Measurements from ENCODE around the gene LMAN1L.
A peak's percentile ranks its signal among the peaks of the same experiment; 100 is the strongest.

Gene LMAN1L

DNA sequence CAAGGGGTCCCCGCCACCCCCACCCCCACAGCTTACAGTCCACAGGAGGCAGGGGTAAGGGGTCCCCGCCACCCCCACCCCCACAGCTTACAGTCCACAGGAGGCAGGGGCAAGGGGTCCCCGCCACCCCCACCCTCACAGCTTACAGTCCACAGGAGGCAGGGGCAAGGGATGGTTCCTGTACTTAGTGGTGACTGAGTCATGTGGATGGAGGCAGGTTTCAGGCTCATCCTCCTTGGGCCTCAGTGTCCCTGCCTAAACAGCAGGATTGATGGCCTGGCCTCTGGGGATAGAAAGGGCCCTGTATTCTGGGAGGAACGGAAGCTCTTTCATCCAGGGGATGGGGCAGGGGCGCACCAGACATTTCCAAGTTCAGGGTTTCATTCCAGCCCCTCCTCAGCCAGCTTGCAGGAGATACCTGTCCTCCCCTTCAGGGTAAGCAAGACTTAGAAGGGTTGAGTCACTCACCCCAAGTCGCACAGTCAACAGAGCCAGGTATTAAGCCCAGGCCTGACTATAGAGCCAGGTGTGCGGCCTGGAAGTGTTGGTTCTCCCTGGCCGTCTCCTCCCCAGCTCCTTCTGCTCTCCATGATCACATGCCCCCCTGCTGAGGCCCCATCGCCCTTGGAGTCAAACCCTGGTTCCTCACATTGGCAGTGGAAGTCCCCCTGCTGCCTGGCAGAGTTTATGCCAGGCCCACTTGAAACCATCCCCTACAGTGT is 18.2 kb upstream of the LMAN1L start:
- no peak for DNase-seq (ENCODE audit: low read depth, low spot score)

DNA sequence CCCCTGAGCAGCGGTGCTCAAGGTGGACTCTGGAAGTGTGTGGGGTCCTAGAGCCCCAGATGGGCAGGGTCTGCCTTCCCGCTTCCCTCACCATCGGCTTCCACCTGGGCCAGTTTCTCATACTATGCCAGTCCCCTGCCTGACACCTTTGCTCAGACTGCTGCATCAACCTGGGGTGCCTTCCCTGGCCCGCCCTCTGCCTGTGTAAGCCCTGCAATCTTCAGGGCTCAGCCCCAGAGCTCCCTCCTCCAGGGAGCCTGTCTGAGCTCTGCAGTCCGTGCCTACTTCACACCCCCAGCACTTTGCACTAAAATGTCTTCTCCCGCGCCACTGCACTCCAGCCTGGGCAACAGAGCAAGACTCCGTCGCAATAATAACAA is 17.7 kb upstream of the LMAN1L start:
- DNase-seq (ENCODE audit: low read depth, low spot score), result no peak

DNA sequence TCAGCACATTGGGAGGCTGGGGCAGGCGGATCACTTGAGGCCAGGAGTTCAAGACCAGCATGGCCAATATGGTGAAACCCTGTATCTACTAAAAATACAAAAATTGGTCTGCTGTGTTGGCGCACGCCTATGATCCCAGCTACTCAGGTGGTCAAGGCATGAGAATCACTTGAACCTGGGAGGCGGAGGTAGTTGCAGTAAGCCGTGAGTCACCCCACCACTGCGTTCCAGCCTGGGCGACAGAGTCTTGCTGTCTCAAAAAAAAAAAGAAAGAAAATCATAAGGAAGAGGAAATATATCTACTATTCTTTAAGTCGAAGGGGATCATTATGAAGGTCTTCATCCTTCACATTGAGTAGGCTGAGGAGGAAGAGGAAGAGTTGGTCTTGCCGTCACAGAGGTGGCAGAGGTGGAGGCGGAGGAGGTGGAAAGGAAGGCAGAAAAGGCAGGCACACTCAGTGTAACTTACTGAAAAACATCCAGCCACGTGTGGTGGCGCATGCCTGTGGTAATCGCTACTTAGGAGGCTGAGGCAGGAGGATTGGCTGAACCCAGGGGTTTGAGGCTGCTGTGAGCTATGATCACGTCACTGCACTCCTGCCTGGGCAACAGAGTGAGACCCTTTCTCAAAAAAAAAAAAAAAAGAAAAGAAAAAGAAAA is 16.5 kb upstream of the LMAN1L start:
- no peak for DNase-seq (ENCODE audit: low read depth, low spot score)

DNA sequence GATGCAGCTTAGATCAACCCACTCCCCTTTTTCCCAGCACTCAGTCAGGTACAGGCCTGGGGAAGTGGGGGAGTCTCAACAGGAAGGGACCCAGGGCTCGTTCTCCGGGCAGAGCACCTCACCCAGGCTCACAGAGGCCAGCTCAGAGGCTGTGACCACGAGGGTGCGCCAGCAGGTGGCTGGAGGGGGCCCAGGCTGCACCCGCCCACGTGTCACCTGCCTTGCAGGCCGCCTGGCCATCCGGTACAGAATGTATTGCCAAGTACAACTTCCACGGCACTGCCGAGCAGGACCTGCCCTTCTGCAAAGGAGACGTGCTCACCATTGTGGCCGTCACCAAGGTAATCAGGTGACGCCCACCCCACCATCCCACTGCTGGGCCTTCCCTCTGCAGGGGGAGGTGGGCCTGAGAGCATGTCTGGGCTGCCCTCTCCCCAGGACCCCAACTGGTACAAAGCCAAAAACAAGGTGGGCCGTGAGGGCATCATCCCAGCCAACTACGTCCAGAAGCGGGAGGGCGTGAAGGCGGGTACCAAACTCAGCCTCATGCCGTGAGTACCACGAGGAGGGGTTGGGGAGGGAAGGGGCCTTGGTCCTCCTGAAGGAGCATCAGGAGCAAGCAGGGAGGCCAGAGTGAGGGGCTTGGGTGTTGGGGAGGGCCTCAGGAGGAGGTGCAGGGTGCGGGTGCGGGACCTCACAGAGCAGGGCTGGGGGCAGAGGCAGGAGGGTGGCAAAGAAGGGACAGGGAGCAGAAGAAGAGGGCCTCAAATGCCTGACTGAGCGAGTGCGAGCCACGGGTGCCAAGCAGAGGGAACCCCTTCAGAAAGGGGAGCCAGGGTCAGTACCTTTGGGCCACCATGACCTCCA is 14.0 kb upstream of the LMAN1L start:
- DNase-seq (ENCODE audit: low read depth, low spot score), result no peak

DNA sequence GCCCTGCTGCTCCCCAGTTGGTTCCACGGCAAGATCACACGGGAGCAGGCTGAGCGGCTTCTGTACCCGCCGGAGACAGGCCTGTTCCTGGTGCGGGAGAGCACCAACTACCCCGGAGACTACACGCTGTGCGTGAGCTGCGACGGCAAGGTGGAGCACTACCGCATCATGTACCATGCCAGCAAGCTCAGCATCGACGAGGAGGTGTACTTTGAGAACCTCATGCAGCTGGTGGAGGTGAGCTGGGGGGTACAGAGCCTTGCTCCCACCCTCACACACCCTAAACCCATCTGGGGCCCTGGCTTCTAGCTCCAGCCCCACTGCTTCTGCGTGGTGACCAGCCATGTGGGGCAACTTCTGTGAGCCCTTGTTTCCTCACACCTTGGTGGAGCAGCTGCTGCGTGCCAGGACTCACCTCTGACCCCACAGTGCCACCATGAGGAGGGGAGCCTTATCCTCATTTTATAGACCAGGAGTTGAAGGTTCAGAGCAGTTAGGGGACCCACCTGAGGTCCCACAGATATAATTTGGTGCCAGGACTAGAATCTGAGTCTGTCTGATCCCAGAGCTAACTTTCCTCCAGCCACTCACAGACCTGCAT is 13.3 kb upstream of the LMAN1L start:
- DNase-seq (ENCODE audit: low read depth, low spot score), result no peak

DNA sequence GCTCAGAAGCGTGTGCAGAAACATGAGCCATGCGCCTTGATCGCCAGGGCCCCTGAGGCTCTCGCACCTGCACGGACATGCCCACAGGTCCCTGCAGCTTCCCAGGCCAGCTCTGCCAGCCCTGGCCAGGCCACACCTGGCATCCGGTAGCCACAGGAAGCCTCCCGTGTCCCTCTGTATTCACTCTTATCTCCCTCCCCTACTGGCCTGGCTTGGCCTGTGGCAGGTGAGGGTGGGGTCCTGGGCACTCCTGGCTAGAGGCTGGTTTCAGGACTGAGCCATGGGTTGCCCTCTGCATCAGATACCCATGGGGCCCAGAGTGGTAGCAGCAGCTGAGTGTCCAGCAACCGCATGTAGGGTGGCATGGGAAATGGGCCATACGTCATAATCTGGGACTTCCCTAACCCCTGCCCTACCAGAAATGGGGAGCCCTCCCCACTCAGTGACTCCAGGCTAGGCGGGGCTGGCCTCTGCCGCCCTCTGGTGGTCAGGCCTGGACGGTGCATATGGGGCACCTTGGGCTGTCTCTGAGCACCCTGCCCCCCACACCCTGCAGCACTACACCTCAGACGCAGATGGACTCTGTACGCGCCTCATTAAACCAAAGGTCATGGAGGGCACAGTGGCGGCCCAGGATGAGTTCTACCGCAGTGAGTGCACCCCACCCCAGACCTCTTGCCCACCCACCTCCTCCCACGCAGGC is 12.6 kb upstream of the LMAN1L start:
- peak; percentile 80 for DNase-seq (ENCODE audit: low read depth, low spot score)

DNA sequence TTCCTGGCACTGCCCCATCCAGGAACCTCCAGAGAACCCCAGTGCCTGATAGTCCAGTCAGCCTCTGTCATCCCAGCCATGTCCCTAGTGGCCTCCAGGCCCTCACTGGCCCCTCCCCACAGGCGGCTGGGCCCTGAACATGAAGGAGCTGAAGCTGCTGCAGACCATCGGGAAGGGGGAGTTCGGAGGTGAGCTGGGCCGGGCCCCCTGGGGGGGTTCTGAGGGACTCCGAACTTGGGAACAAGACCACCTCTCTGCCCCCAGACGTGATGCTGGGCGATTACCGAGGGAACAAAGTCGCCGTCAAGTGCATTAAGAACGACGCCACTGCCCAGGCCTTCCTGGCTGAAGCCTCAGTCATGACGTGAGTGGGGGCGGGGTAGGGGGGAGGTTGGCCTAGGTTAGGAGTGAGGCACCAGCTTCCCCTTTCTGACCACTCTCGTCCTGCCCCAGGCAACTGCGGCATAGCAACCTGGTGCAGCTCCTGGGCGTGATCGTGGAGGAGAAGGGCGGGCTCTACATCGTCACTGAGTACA is 12.0 kb upstream of the LMAN1L start:
- no peak for DNase-seq (ENCODE audit: low read depth, low spot score)

DNA sequence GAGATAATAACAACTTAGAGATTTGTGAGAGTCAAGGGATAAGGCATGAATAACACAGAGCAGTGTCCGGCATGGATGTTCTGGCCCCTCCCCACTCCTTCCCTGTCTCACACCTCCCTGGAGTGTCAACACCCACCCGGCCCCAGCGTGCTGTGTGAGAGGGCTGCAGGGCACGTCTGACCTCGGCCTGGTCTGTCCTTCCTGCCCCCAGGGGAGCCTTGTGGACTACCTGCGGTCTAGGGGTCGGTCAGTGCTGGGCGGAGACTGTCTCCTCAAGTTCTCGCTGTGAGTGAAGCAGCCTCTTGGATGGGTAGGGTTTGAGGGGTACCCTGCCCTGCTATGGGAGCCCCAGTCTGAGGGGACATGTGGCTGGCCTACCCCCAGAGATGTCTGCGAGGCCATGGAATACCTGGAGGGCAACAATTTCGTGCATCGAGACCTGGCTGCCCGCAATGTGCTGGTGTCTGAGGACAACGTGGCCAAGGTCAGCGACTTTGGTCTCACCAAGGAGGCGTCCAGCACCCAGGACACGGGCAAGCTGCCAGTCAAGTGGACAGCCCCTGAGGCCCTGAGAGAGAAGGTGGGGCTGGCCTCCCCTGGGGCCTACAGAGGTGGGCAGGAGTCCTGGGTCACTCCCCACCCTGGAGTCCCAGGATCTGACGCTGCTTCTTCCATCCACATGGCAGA is 11.2 kb upstream of the LMAN1L start:
- no peak for DNase-seq (ENCODE audit: low read depth, low spot score)

DNA sequence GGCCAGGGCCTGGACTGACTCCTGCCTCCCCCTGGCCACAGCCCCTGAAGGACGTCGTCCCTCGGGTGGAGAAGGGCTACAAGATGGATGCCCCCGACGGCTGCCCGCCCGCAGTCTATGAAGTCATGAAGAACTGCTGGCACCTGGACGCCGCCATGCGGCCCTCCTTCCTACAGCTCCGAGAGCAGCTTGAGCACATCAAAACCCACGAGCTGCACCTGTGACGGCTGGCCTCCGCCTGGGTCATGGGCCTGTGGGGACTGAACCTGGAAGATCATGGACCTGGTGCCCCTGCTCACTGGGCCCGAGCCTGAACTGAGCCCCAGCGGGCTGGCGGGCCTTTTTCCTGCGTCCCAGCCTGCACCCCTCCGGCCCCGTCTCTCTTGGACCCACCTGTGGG is 10.3 kb upstream of the LMAN1L start:
- DNase-seq (ENCODE audit: low read depth, low spot score), result no peak

DNA sequence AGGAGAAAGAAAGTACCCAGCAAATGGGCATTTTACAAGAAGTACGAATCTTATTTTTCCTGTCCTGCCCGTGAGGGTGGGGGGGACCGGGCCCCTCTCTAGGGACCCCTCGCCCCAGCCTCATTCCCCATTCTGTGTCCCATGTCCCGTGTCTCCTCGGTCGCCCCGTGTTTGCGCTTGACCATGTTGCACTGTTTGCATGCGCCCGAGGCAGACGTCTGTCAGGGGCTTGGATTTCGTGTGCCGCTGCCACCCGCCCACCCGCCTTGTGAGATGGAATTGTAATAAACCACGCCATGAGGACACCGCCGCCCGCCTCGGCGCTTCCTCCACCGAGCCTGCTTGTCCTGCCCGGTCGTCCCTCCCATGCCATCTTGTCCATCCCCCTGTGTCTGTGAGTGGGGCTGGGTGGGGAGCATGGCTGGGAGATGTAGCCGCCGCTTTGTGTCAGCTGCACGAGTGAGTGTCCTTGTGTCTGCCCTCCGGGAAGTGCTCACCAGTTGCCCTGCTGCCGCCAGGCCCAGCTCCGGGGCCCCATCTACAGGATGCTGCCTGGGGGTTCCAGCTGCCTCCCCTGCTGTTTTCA is 9.7 kb upstream of the LMAN1L start:
- no peak for DNase-seq (ENCODE audit: low read depth, low spot score)

DNA sequence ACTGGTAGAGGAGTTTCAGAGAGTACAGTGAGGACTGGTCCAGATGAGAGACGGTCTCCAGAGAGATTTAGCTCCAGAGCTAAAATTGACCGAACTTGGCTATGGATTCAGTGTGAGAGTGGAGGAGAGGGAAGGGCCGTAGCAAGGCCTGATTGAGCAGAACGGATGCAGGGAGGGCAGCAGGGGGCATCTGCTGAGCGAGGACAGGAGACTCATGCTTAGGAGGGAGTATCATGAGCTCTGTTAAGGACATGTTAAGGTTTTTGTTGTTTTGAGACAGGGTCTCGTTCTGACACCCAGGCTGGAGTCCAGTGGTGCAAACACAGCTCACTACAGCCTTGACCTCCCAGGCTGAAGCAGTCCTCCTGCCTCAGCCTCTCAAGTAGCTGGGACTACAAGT is 7.7 kb upstream of the LMAN1L start:
- DNase-seq (ENCODE audit: low read depth, low spot score), result no peak

DNA sequence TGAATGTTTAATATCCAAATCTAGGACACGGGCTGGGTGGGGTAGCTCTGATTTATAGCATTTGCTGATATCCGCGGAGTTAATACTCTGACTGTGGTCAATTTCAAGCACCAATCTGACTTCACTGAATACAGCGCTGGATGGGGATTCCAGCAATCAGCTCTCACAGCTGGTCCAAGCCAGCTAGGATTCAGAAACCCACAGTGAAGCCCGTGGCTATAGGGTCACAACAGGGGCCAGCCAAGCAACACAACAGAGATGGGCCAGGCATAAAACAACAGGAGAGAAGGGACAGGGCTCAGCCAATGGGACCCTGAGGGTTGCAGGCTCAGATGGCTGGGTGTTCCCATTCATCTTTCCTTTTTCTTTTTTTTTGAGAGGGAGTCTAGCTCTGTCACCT is 5.4 kb upstream of the LMAN1L start:
- no peak for DNase-seq (ENCODE audit: low read depth, low spot score)

DNA sequence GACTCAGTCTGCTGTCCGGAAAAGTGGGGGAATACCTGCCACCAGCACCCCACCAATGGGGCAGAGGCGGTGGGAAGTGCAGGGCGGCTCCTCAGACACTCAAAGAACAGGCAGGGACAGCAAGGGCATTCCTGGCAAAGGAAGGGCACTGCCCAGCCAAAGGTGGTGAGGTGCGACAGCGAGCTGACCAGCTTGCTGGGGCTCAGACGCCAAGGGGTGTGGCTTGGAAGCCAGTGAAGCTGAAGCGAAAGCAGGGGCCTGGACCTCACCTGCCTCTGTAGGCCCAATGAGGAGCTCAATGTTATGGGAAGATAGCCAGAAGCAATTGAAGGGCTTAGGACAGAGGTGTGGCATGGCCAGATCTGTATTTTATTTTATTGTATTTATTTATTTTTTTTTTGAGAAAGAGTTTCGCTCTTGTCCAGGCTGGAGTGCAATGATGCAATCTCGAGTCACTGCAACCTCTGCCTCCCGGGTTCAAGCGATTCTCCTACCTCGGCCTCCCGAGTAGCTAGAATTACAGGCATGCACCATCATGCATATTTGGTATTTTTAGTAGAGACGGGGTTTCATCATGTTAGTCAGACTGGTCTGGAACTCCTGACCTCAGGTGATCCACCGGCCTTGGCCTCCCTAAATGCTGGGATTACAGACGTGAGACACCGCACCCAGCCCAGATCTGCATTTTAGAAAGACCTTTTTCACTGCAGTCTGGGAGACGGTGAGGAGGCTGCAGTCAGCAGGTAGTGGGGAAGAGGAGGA is 4.4 kb upstream of the LMAN1L start:
- no peak for DNase-seq (ENCODE audit: low read depth, low spot score)

DNA sequence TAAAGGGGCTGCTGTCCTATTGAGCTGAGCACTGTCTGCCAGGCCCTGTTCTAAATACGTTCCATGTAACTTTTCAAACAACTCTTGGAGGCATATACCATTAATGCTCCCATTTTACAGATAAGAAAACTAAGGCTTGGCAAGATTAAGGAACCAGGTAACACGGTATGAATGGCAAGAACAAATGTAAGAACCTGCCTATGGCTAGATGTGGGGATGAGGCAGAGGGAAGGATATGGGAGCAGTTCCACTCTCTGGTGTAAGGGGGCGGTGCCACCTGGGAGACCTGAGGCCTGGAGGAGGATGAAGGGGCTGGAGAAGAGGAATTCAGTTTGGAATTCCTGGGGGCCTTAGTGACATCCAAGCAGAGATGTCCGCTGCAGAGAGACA is 3.8 kb upstream of the LMAN1L start:
- no peak for DNase-seq (ENCODE audit: low read depth, low spot score)

DNA sequence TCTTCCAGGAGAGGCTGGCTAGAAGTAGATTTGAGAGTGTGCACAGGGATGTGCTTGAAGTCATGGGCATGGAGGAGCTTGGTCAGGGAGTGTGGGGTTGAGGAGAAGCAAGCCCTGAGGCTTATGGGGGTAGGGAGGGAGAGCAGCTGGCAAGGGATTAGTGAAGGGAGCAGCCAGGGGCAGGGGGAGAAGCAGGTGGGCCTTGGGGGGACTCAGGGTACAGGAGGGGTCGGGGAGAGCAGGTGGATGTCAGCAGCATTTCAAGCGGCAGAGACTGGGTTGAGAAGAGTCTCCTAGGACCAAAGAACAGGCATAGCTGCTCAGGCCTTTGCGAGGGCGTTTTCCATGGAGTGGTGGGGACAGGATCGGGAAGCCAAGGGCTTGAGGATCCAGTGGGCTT is 3.4 kb upstream of the LMAN1L start:
- no peak for DNase-seq (ENCODE audit: low read depth, low spot score)

DNA sequence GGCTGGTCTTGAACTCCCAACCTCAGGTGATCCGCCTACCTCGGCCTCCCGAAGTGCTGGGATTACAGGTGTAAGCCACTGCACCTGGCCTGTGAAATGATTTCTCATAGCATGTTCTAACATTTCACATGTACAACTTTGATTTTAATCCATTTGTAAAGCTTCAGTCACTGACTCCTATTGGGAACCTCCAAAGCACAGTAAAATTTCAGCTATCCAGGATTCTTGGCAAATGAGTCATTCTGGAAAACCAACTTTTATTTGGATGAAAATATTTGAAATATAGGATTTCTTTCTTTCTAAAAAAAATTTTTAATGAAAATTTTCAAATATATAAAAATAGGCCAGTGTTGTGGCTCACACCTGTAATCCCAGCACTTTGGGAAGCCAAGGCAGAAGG is 2.7 kb upstream of the LMAN1L start:
- peak; percentile 40 for DNase-seq (ENCODE audit: low read depth, low spot score)

DNA sequence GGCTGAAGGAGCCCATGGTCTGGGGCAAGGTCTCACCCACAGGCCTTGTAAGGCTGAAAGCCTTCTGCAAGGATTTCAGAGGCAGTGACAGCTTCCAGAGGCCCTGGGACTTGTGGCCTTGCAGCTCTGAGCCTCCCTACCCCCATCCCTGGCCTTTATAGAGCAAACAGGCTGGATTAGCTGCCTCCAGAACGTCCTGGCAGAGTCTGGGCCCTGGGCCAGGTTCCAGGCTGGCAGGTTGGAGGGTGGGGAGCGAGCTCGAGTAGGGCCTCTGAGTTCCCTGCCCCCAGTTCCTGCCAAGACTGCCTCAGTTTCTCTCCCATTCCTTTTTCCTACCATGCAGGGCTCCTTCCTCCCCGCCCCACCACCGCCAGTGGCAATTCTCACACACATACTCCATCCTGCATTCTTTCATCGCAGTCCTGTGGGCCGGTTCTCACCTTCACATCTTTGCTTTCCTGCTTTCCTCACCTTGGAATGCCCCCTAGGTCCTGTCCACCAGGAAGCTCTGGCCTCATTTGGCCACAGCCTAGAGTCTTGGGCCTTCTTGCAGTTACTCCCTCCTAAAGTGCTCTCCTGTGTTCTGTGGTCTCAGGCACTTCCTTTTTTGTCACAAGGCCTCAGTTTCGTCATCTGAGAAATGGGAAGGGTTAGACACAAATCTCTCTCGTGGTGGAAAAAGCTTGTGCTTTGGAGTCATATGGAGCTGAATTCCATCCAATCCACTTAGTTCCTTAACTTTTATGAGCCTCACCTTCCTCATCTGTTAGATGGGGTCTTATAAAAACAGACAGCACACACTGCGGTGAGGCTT is 2.7 kb downstream of the LMAN1L start:
- DNase-seq (ENCODE audit: low read depth, low spot score), result peak; percentile 38

DNA sequence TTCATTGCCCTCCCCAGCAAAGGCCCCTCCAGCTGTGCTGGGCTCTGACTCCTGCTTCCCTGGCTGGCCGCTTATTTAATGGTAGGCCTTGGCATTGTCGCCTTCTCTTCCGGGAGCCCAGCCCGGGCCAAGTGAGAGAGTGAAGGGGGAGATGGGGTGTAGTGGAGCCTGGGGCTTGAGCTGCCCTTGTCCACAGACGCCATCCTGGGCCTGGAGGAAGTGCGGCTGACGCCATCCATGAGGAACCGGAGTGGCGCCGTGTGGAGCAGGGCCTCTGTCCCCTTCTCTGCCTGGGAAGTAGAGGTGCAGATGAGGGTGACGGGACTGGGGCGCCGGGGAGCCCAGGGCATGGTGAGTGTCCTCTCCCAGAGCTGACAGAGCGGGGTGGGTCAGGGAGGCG is 3.3 kb downstream of the LMAN1L start:
- DNase-seq (ENCODE audit: low read depth, low spot score), result no peak
